ENCODE results near the gene IQCH. TPM values are rescaled to one million over a fixed set of nuclear protein-coding genes. Genes with fewer than 3 reads are reported as not detected.

IQCH gene
- total RNA-seq, 1 experiment from 2014 or later, result 5.7 TPM

- DNase-seq (ENCODE audit: extremely low read depth, low read depth), result no peak
Measured at GRCh38 chr15:67550522-67550921, 295.9 kb downstream of the IQCH start.

GRCh38 chr15:67551207-67551743 is 296.7 kb downstream of the IQCH start:
- no peak for DNase-seq (ENCODE audit: extremely low read depth, low read depth)

Other genes with a start within 250 kb of the IQCH start
- 8.0 and 12.3 TPM in 2 replicates for gene SMAD3, start 189.2 kb upstream of the IQCH start, total RNA-seq (2014; rRNA removed; shearing (Covaris generic))
- gene AAGAB, start 125 bp upstream of the IQCH start, total RNA-seq (2014; rRNA removed; shearing (Covaris generic)), result 39.7 and 41.5 TPM in 2 replicates

All from NCI-H460 (cell line).